Inferior parietal cortex (tissue), 1 donor: ENCODE measurements around the gene CYP4X1.
"Not testable (repeated sequence)": the region's sequence is repeated elsewhere in the genome, so short reads cannot be mapped to it uniquely, and the experiment has no call there.

ENCODE experiments used
- DNase-seq: peaks from one replicate; pipeline ENCODE4 v3.0.0-alpha.2; 2016; ENCODE audit errors: extremely low spot score

The CYP4X1 gene

GRCh38 chr1:47023268-47024140 lies at the start of gene CYP4X1:
CYP4X1 (plus strand) TSS chr1:47023669; CDS start chr1:47023818, 149 bp downstream.
- DNase-seq = peak; percentile 22

- no peak for DNase-seq
Measured at GRCh38 chr1:46983166-46983829, 40.2 kb upstream of the CYP4X1 start.

- DNase-seq = no peak
Measured at GRCh38 chr1:46983830-46984586, 39.5 kb upstream of the CYP4X1 start.

- DNase-seq = not testable (repeated sequence)
Measured at GRCh38 chr1:46990541-46990940, 32.9 kb upstream of the CYP4X1 start.

- no peak for DNase-seq
Measured at GRCh38 chr1:46991083-46991923, 32.2 kb upstream of the CYP4X1 start.

- DNase-seq = no peak
Measured at GRCh38 chr1:46996659-46997281, 26.7 kb upstream of the CYP4X1 start.

- DNase-seq = no peak
Measured at GRCh38 chr1:47002211-47002610, 21.3 kb upstream of the CYP4X1 start.

- no peak for DNase-seq
Measured at GRCh38 chr1:47003896-47004403, 19.5 kb upstream of the CYP4X1 start.

GRCh38 chr1:47006437-47006836 lies 17.0 kb upstream of the CYP4X1 start:
- DNase-seq = not testable (repeated sequence)

GRCh38 chr1:47013293-47013692 lies 10.2 kb upstream of the CYP4X1 start:
- no peak for DNase-seq

GRCh38 chr1:47021070-47021469 lies 2.4 kb upstream of the CYP4X1 start:
- no peak for DNase-seq

GRCh38 chr1:47024141-47024801 lies 802 bp downstream of the CYP4X1 start:
- peak; percentile 17 for DNase-seq

- DNase-seq = no peak
Measured at GRCh38 chr1:47030170-47030805, 6.8 kb downstream of the CYP4X1 start.

- no peak for DNase-seq
Measured at GRCh38 chr1:47031059-47031458, 7.6 kb downstream of the CYP4X1 start.

GRCh38 chr1:47031585-47031984 lies 8.1 kb downstream of the CYP4X1 start:
- no peak for DNase-seq

- DNase-seq = no peak
Measured at GRCh38 chr1:47036764-47037163, 13.3 kb downstream of the CYP4X1 start.

- DNase-seq = no peak
Measured at GRCh38 chr1:47059376-47059775, 35.9 kb downstream of the CYP4X1 start.

GRCh38 chr1:47067097-47067594 lies 43.7 kb downstream of the CYP4X1 start, which contains the start of gene CYP4Z1:
CYP4Z1 (plus strand) TSS chr1:47067231; CDS start chr1:47067491, 260 bp downstream.
- DNase-seq = no peak

GRCh38 chr1:47069080-47069479 lies 45.6 kb downstream of the CYP4X1 start:
- DNase-seq = not testable (repeated sequence)
